ENCODE data around the gene CACHD1.

- TF ChIP-seq ZNF766 (CRISPR knock-in tag; conservative IDR thresholded peaks at IDR 0.05) = no peak
- TF ChIP-seq ATF7 (IDR thresholded peaks at IDR 0.05) = no peak
- TF ChIP-seq EP300 (IDR thresholded peaks at IDR 0.05; ENCODE audit: low read length) = no peak
- TF ChIP-seq TEAD4 (IDR thresholded peaks at IDR 0.05; ENCODE audit: low read length) = no peak
- no peak for TF ChIP-seq TEAD4 (CRISPR knock-in tag; IDR thresholded peaks at IDR 0.05; ENCODE audit: borderline replicate concordance)
- no peak for TF ChIP-seq ZKSCAN1 (IDR thresholded peaks at IDR 0.05; ENCODE audit: low read depth, low read length)
- TF ChIP-seq POLR2A (conservative IDR thresholded peaks at IDR 0.05) = no peak
- no peak for TF ChIP-seq CTCF (IDR thresholded peaks at IDR 0.05 in 2 of 3, conservative IDR thresholded peaks at IDR 0.05 in 1 of 3; ENCODE audit: insufficient read depth in 2 of 3, low read depth in 1 of 3, low read length in 3 of 3)
- TF ChIP-seq ZNF407 (IDR thresholded peaks at IDR 0.05; ENCODE audit: low read depth) = no peak
- TF ChIP-seq USF1 (CRISPR knock-in tag; IDR thresholded peaks at IDR 0.05) = no peak
- no peak for TF ChIP-seq RAD21 (CRISPR knock-in tag; conservative IDR thresholded peaks at IDR 0.05 in 1 of 2, IDR thresholded peaks at IDR 0.05 in 1 of 2)
- TF ChIP-seq POLR2AphosphoS5 (IDR thresholded peaks at IDR 0.05; ENCODE audit: control insufficient read depth, insufficient read depth, low read depth, low read length) = no peak
Observed at GRCh38 chr1:64494659-64495058, 24.7 kb downstream of the CACHD1 start.

Measured in K562 (cell line).